Measurements from ENCODE around the gene NR2F1.

Gene NR2F1

DNA sequence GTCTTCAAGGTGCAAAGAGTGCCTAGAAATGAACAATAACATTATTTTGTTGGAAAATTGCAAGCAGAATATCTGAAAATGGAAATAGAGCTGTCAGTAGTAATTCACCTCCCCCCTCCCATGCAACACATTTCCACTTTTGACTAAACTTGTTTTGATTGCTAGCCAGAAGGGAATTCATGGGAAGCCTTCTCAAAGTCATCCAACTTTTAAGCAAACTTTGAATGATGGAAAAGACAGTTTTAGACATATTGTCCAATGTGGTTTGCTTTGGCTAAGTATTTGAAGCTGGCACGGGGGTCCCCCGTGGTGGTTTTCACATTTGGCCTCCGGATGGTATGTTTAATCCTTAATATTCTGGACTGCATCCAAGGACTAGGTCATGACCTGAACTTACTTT lies 7.5 kb downstream of the NR2F1 start:
- Histone ChIP-seq H3K4me1 (ENCODE audit: control insufficient read depth, insufficient read depth, low read length) (no peaks in the 10 kb centered on the region), H3K4me3 (ENCODE audit: low read length) (no peak overlapping the region), H3K9ac (ENCODE audit: low read length) (no peak overlapping the region), H3K27ac (ENCODE audit: low read depth, low read length) (no peak overlapping the region), H3K36me3 (ENCODE audit: control insufficient read depth, insufficient read depth, low read length) (no peaks in the 10 kb centered on the region), H3K27me3 (ENCODE audit: control insufficient read depth, insufficient read depth, low read length) (peaks cover 21% of the 10 kb centered on the region)

DNA sequence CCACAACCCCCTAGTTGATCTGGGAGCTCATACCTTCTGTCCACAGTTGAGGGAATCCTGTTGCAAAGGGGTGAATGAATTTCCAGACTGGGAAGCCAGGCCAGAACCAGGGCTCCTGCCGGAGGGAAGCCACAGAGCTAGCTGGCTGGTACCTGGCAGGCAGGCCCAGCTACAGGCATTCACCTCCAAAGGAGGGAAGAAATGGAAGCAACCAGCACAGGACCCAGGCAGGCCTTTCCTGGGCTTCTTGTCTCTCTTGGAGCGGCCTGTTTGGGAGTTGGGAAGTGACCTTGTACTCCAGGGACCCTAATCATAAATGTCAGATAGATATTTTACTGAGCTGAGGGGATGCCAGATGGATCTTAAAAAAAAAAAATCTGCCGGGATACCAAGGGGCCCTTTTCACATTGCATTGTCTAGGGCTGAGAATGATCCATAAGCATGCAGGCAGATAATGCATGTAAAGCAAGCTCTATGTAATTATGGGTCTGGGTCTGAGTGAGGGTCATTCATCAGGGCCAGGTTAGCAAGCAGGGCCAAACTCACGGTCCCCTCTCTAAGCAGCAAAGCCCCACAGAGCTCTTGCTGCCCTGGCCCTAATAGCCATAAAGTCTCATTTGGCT lies 8.4 kb downstream of the NR2F1 start:
- H3K36me3 ChIP-seq (ENCODE audit: control insufficient read depth, insufficient read depth, low read length): no peaks in the 10 kb centered on the region
- no peaks in the 10 kb centered on the region for H3K4me1 ChIP-seq (ENCODE audit: control insufficient read depth, insufficient read depth, low read length)
- H3K27ac ChIP-seq (ENCODE audit: low read depth, low read length): no peak overlapping the region
- no peak overlapping the region for H3K4me3 ChIP-seq (ENCODE audit: low read length)
- H3K27me3 ChIP-seq (ENCODE audit: control insufficient read depth, insufficient read depth, low read length): peaks cover 23% of the 10 kb centered on the region
- no peak overlapping the region for H3K9ac ChIP-seq (ENCODE audit: low read length)

DNA sequence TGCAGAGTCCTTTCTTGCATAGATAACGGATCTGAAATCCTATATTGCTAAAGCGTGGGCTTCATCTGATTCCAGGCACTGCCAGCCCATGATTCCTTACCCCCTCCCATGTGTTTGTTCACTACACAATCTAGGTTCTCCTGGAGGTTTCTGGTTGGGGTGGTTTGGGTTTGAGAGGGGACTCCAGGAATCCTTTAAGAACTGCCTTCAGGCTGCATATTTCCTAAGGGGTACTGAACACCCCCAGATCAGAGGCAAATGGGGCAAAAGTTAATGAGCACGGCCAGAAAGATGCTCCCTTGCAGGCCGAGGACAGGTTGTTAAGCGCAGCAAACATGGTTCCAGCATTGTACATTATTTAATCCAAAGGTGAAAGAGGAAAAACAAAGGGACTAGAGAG lies 9.9 kb downstream of the NR2F1 start:
- no peak overlapping the region for H3K4me3 ChIP-seq (ENCODE audit: low read length)
- no peak overlapping the region for H3K27ac ChIP-seq (ENCODE audit: low read depth, low read length)
- H3K36me3 ChIP-seq (ENCODE audit: control insufficient read depth, insufficient read depth, low read length): no peaks in the 10 kb centered on the region
- no peaks in the 10 kb centered on the region for H3K4me1 ChIP-seq (ENCODE audit: control insufficient read depth, insufficient read depth, low read length)
- H3K9ac ChIP-seq (ENCODE audit: low read length): no peak overlapping the region
- peaks cover 19% of the 10 kb centered on the region for H3K27me3 ChIP-seq (ENCODE audit: control insufficient read depth, insufficient read depth, low read length)

DNA sequence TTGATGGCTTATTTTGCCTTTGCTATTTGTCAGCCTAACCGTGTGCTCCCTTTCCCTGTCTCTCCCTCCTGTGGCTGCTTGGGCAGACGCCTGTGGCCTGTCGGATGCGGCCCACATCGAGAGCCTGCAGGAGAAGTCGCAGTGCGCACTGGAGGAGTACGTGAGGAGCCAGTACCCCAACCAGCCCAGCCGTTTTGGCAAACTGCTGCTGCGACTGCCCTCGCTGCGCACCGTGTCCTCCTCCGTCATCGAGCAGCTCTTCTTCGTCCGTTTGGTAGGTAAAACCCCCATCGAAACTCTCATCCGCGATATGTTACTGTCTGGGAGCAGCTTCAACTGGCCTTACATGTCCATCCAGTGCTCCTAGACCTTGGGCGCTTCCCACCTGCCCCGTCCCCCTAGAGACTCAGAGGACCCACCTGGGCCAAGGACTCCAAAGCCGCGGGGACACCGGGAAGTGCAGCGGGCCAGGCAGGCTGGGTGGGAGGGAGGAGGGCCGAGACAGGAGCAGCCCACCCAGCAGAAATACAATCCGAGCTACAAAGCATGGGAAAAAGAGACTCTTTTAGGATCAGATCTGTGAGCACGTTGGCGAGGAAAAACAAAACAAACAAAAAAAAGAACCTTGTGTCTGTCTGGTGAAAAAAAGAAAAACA lies 10.6 kb downstream of the NR2F1 start:
- no peak overlapping the region for H3K4me3 ChIP-seq (ENCODE audit: low read length)
- peaks cover 16% of the 10 kb centered on the region for H3K27me3 ChIP-seq (ENCODE audit: control insufficient read depth, insufficient read depth, low read length)
- H3K9ac ChIP-seq (ENCODE audit: low read length): no peak overlapping the region
- no peak overlapping the region for H3K27ac ChIP-seq (ENCODE audit: low read depth, low read length)
- no peaks in the 10 kb centered on the region for H3K4me1 ChIP-seq (ENCODE audit: control insufficient read depth, insufficient read depth, low read length)
- H3K36me3 ChIP-seq (ENCODE audit: control insufficient read depth, insufficient read depth, low read length): no peaks in the 10 kb centered on the region

DNA sequence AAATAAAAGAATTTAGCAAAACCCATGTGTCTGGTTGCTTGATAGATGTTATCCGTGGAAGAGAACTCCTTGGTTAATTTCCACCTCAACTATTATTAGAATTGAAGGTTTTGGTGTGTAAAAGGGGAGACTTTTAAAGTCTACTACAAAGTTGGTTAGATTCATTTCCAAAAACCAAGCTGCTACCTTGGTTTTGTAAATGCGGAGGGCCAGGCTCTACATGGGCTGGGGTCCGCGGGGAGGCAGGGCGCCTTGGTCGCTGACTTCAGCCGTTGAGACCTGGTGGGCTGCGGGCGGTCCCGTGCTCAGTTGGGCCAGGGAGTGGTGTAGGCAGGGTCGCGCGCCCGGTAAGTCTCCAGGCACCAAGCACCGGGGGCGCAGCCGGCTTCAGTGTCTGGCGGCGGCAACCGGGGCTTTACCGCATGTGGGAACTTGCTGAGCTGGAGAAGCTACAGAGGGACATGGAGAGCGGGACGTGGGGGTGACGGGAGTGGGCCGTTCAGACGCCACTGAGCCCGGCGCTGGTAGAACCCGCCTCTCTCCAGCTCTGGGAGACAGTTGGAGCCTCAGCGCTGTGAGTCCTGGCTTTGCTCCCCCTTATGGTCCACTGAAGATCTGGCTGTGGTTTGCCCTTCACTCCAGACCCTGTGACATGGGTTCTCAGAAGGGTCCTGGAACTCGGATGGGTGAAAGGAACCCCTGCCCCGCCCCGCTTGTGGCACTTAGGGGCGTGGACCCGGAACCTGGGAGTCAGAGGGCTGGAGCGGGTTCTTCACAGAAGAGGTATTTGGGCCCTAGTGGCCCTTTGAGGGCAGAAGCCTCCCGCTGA lies 11.8 kb downstream of the NR2F1 start:
- H3K27me3 ChIP-seq (ENCODE audit: control insufficient read depth, insufficient read depth, low read length): peaks cover 16% of the 10 kb centered on the region
- H3K36me3 ChIP-seq (ENCODE audit: control insufficient read depth, insufficient read depth, low read length): no peaks in the 10 kb centered on the region
- H3K27ac ChIP-seq (ENCODE audit: low read depth, low read length): no peak overlapping the region
- H3K9ac ChIP-seq (ENCODE audit: low read length): no peak overlapping the region
- H3K4me3 ChIP-seq (ENCODE audit: low read length): no peak overlapping the region
- no peaks in the 10 kb centered on the region for H3K4me1 ChIP-seq (ENCODE audit: control insufficient read depth, insufficient read depth, low read length)

DNA sequence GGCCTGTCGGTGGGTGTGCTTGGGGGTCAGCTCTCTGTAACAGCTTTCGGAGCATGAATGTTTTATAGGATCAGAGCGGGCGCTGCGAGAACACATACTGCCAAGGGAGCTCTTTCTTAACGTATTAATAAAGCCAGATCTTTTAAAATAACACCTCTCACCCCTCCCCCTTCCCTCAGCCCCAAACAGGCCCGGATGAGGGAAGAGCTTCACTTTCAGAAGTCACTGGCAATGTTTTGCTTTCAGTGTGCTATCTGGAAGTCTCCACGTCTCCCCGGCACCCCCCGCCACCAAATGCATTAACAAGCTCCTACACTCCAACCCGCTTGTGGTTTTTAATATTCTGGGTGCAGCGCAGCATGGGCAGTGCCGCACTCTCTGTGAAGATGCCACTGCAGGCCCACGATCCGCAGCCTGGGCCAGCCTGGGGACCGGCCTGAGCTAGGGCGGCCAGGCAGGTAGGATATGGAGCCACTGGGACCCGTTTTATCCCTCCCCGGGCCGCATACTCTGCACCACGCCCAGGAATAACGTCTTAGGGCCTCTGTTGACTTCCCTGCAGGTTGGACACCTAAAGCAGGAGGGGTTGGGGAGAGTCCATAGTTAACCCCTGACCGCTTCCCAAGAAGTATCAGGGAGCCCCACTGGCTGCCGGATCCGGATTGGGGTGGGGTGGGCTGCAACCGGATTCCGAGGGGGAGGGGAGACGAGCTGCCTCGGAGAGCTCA lies 12.6 kb downstream of the NR2F1 start:
- H3K27me3 ChIP-seq (ENCODE audit: control insufficient read depth, insufficient read depth, low read length): peaks cover 16% of the 10 kb centered on the region
- no peaks in the 10 kb centered on the region for H3K36me3 ChIP-seq (ENCODE audit: control insufficient read depth, insufficient read depth, low read length)
- H3K9ac ChIP-seq (ENCODE audit: low read length): no peak overlapping the region
- no peak overlapping the region for H3K27ac ChIP-seq (ENCODE audit: low read depth, low read length)
- H3K4me3 ChIP-seq (ENCODE audit: low read length): no peak overlapping the region
- no peaks in the 10 kb centered on the region for H3K4me1 ChIP-seq (ENCODE audit: control insufficient read depth, insufficient read depth, low read length)

DNA sequence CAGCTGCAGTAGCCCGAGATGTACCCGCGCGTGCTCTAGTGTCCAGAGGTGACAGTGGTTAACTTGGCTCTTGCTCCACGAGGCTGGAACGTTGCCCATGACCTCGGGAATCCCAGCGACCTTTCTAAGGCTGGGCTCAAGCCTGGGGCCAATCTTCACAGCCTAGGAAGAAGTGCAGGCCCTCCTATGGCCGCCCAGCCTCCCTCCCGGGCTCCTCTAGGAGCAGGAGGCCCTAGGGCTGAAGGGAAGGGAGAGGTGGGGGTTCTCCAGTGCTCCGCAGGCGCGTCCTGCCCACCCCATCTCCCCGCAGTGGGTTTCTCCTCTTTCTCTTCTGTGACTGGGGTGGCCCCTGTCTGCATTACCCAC lies 13.3 kb downstream of the NR2F1 start:
- Histone ChIP-seq H3K4me3 (ENCODE audit: low read length) (no peak overlapping the region), H3K27me3 (ENCODE audit: control insufficient read depth, insufficient read depth, low read length) (peaks cover 16% of the 10 kb centered on the region)

DNA sequence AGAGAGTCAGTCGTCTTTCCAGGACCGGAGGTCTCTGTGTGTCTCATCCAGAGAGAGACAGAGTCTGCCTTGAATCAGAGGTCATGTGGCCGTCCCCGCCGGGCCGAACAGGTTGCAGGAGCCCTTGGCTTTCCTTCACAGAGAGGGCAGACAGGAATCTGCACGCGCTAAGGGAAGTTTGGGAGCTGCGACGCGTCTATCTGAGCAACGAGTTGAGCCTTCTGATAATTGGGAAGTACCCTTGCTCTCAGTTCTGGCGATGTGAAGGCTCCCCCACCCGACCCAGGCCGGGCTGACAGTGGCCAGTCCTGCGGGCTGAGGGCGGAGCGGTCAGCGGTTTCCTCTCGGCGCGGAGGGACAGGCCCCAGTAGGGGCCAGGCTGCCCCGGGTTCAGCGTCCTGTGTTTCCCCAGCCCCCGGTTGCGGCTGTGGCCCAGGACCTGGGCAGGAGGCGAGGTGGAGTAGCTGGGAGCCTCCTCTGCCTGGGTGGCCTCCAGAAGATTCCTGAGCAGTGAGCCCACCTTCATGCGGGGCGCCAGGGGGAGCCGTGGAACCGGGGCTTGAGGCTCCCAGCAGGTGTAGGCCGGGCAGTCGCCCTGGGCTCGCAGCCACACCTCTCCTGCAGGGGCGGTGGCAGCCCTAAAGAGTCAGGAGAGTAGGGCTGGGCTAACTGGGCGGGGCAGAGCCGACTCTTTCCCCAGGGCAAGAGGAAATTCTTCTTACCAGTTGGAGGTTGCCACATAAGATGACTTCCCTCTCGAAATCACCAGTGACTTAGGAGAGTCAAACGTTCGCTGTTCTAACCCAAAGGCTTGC lies 13.9 kb downstream of the NR2F1 start:
- H3K27me3 ChIP-seq (ENCODE audit: control insufficient read depth, insufficient read depth, low read length): peaks cover 16% of the 10 kb centered on the region
- no peak overlapping the region for H3K4me3 ChIP-seq (ENCODE audit: low read length)
- H3K4me1 ChIP-seq (ENCODE audit: control insufficient read depth, insufficient read depth, low read length): no peaks in the 10 kb centered on the region
- no peak overlapping the region for H3K27ac ChIP-seq (ENCODE audit: low read depth, low read length)
- no peak overlapping the region for H3K9ac ChIP-seq (ENCODE audit: low read length)
- H3K36me3 ChIP-seq (ENCODE audit: control insufficient read depth, insufficient read depth, low read length): no peaks in the 10 kb centered on the region

More for the DNA sequence above, 13.3 kb downstream of the NR2F1 start:
- Histone ChIP-seq H3K36me3 (ENCODE audit: control insufficient read depth, insufficient read depth, low read length) (no peaks in the 10 kb centered on the region), H3K27ac (ENCODE audit: low read depth, low read length) (no peak overlapping the region), H3K4me1 (ENCODE audit: control insufficient read depth, insufficient read depth, low read length) (no peaks in the 10 kb centered on the region), H3K9ac (ENCODE audit: low read length) (no peak overlapping the region)

DNA sequence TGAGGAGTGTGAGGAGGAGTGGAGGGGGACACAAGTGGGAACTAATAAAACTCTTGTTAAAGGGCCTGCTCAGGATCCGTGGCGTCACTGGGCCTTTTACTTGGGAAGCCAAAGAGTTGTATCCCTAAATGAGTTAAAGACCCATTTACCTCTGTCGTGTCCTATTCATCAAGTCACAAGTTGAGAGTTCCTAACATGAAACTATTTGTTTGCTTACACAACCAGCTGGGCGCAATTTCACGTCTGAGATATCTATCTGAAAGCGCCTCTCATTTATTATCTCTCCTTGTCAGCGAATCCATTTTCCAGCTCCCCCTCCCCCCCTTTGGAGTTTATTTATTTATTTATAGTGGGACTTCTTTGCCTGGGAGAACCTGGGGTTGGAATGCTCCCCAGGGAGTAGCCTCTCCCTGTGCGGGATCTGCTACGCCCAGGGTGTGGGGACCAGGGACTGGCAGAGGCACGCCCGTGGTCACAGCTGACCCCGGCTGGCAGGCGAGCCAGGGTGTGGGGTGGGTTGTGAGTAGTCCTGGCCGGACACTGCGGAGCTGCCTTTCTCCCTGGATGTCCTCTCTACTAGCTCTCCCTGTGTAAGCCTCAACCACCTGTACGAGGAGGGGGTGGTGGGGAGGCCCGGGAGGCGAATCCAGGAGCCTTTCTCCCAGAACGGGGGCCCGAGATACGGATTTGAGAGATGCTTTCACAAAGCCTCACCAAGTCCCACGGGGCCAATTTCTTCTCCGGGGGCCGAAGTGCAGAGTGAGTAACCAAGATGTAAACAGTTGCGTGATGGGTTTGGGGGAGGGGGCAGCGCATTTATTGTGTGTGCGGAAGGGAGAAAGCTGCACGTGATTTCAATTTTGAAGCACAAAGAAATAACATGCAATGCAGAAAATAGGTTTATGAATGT lies 15.3 kb downstream of the NR2F1 start:
- H3K27ac ChIP-seq (ENCODE audit: low read depth, low read length): no peak overlapping the region

DNA sequence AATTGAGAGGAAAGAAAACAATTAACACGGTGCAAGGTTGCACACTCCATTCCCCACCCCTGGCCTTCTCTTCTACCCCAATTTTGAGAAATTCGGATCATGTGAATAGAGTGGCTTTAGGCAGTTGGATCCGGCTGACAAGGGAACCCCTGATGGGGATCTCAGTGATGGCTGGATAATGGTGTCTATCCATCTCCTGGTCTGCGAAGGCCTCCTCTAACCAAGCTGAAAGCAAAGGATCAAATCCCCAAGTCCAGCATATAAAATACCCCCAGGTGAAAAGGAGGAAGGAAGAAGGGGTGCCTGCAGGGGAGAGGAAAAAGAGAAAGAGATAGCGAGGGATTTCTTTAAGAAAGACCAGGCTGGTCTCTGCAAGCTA lies 16.0 kb downstream of the NR2F1 start:
- Histone ChIP-seq H3K27ac (ENCODE audit: low read depth, low read length) (no peak overlapping the region), H3K4me3 (ENCODE audit: low read length) (no peak overlapping the region), H3K9ac (ENCODE audit: low read length) (no peak overlapping the region), H3K27me3 (ENCODE audit: control insufficient read depth, insufficient read depth, low read length) (peaks cover 24% of the 10 kb centered on the region), H3K4me1 (ENCODE audit: control insufficient read depth, insufficient read depth, low read length) (no peaks in the 10 kb centered on the region), H3K36me3 (ENCODE audit: control insufficient read depth, insufficient read depth, low read length) (no peaks in the 10 kb centered on the region)

More for the DNA sequence above, 15.3 kb downstream of the NR2F1 start:
- H3K4me3 ChIP-seq (ENCODE audit: low read length): no peak overlapping the region
- H3K4me1 ChIP-seq (ENCODE audit: control insufficient read depth, insufficient read depth, low read length): no peaks in the 10 kb centered on the region
- H3K27me3 ChIP-seq (ENCODE audit: control insufficient read depth, insufficient read depth, low read length): peaks cover 19% of the 10 kb centered on the region
- H3K9ac ChIP-seq (ENCODE audit: low read length): no peak overlapping the region
- H3K36me3 ChIP-seq (ENCODE audit: control insufficient read depth, insufficient read depth, low read length): no peaks in the 10 kb centered on the region
